ENCODE measurements around the gene APOBEC4. TPM values are rescaled to one million over a fixed set of nuclear protein-coding genes. Genes with fewer than 3 reads are reported as not detected.

The APOBEC4 gene
- total RNA-seq, 4 donors from 2014 or later: not detected

GRCh38 chr1:183654706-183655105 lies 1.6 kb upstream of the APOBEC4 start:
- DNase-seq: no peak
- no peaks in the 10 kb centered on the region for H3K9me3 ChIP-seq
- intact Hi-C loops (cut with DNase I): loop anchor here (5.0 to 10.0 kb wide), 2 partner anchors 263 to 570 kb away; no protein-coding TSS in a partner anchor
- no peaks in the 10 kb centered on the region for H3K4me1 ChIP-seq
- H3K36me3 ChIP-seq: no peaks in the 10 kb centered on the region
- TF ChIP-seq, protein P1, sequence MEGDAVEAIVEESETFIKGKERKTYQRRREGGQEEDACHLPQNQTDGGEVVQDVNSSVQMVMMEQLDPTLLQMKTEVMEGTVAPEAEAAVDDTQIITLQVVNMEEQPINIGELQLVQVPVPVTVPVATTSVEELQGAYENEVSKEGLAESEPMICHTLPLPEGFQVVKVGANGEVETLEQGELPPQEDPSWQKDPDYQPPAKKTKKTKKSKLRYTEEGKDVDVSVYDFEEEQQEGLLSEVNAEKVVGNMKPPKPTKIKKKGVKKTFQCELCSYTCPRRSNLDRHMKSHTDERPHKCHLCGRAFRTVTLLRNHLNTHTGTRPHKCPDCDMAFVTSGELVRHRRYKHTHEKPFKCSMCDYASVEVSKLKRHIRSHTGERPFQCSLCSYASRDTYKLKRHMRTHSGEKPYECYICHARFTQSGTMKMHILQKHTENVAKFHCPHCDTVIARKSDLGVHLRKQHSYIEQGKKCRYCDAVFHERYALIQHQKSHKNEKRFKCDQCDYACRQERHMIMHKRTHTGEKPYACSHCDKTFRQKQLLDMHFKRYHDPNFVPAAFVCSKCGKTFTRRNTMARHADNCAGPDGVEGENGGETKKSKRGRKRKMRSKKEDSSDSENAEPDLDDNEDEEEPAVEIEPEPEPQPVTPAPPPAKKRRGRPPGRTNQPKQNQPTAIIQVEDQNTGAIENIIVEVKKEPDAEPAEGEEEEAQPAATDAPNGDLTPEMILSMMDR (IDR thresholded peaks at IDR 0.05): no peak
- no peak for TF ChIP-seq POLR2A (IDR thresholded peaks at IDR 0.05)
- no peak overlapping the region for H3K4me3 ChIP-seq (replicated peaks in 1 of 3)
- H3K27me3 ChIP-seq: no peaks in the 10 kb centered on the region
- H3K27ac ChIP-seq: no peak overlapping the region

DNA sequence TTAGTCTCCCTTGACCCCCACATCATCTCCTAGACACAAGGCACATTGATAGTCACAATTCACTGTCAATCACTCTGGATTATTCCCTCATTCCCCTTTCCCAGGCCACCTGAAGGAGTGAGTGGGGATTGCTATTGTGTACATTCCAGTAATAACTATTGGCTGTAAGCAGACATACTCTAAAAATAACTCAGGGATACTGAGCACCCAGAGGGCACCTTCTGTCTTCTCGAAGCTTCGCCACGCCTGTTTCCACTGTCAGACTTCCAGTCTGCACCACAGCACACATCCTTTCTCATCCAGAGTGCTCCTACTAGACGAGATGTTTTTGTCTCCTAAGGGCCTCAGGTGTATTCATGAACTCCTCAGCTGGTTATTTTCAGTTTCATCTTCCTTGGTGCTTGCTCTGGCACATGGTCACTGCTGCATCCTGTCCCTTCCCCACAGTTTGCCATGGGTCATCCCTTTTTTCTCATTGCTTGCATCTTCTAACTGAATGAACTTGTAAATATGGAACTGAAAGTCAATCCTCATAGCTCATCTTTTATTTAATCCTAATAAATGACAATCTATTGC lies 848 bp upstream of the APOBEC4 start:
- no peak for DNase-seq
- H3K27ac ChIP-seq: no peak overlapping the region
- no peaks in the 10 kb centered on the region for H3K9me3 ChIP-seq
- no peaks in the 10 kb centered on the region for H3K4me1 ChIP-seq
- 86 to 91% methylated on average over 4 of the region's 4 CpGs for WGBS, 2 donors
- H3K27me3 ChIP-seq: no peaks in the 10 kb centered on the region
- intact Hi-C loops (cut with DNase I): loop anchor here (10.0 kb wide), 1 partner anchor 571 kb away; no protein-coding TSS in a partner anchor
- no peaks in the 10 kb centered on the region for H3K36me3 ChIP-seq
- TF ChIP-seq POLR2A (IDR thresholded peaks at IDR 0.05): no peak
- TF ChIP-seq, protein P1 (IDR thresholded peaks at IDR 0.05): no peak
- H3K4me3 ChIP-seq (replicated peaks in 1 of 3): no peak overlapping the region

- H3K27ac ChIP-seq: no peak overlapping the region
- intact Hi-C loops (cut with DNase I): loop anchor here (10.0 kb wide), 1 partner anchor 571 kb away; no protein-coding TSS in a partner anchor
Measured at GRCh38 chr1:183653462-183653794, 312 bp upstream of the APOBEC4 start.

DNA sequence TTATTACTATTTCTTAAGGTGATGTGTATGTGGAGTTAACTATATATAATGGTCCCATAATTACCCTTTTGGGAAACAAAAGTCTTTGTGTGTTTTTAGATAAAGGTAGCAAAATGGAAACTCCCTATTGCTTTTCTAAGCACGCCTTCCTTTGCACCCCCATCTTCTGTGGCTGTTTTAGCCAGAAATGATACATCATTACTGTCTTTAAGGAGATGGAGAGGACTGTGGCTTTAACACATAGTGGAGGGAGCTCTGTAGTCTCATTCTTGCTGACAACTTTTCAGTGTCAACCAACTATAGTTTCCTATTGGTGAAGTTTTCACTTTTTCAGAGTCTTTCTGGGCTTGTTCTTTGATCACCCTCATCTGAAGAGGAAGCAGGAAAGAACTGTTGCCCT lies 1.0 kb downstream of the APOBEC4 start:
- no peak overlapping the region for H3K27ac ChIP-seq
- H3K4me1 ChIP-seq: no peaks in the 10 kb centered on the region
- intact Hi-C loops (cut with DNase I): loop anchor here (10.0 kb wide), 1 partner anchor 573 kb away; no protein-coding TSS in a partner anchor
- no peak for DNase-seq
- no peaks in the 10 kb centered on the region for H3K27me3 ChIP-seq
- no peaks in the 10 kb centered on the region for H3K9me3 ChIP-seq
- TF ChIP-seq, protein P1 (IDR thresholded peaks at IDR 0.05): no peak
- TF ChIP-seq POLR2A (IDR thresholded peaks at IDR 0.05): no peak
- H3K4me3 ChIP-seq (replicated peaks in 1 of 3): no peak overlapping the region
- no peaks in the 10 kb centered on the region for H3K36me3 ChIP-seq
- 84 to 88% methylated on average over 1 of the region's 1 CpG for WGBS, 2 donors

More at GRCh38 chr1:183653462-183653794, 312 bp upstream of the APOBEC4 start:
- no peaks in the 10 kb centered on the region for H3K36me3 ChIP-seq
- no peaks in the 10 kb centered on the region for H3K27me3 ChIP-seq
- TF ChIP-seq, protein P1 (IDR thresholded peaks at IDR 0.05): no peak
- no peak for TF ChIP-seq POLR2A (IDR thresholded peaks at IDR 0.05)
- 86 to 96% methylated on average over 3 of the region's 3 CpGs for WGBS, 2 donors
- H3K4me1 ChIP-seq: no peaks in the 10 kb centered on the region
- H3K9me3 ChIP-seq: no peaks in the 10 kb centered on the region
- no peak overlapping the region for H3K4me3 ChIP-seq (replicated peaks in 1 of 3)
- no peak for DNase-seq

GRCh38 chr1:183651612-183652011 lies 1.5 kb downstream of the APOBEC4 start:
- intact Hi-C loops (cut with DNase I): loop anchor here (10.0 kb wide), 1 partner anchor 573 kb away; no protein-coding TSS in a partner anchor
- WGBS, 2 donors: 76 to 88% methylated on average over 5 of the region's 5 CpGs
- no peak for DNase-seq
- Histone ChIP-seq H3K27me3 (no peaks in the 10 kb centered on the region), H3K9me3 (no peaks in the 10 kb centered on the region), H3K4me1 (no peaks in the 10 kb centered on the region), H3K36me3 (no peaks in the 10 kb centered on the region), H3K27ac (no peak overlapping the region), H3K4me3 (replicated peaks in 1 of 3) (no peak overlapping the region)
- TF ChIP-seq, protein P1 (IDR thresholded peaks at IDR 0.05): no peak
- TF ChIP-seq POLR2A (IDR thresholded peaks at IDR 0.05): no peak

All from thyroid gland (tissue), 4 donors.